ENCODE measurements around the gene TBX6. TPM values are rescaled to one million over a fixed set of nuclear protein-coding genes. Genes with fewer than 3 reads are reported as not detected.
A peak's percentile ranks its signal among the peaks of the same experiment; 100 is the strongest.

The TBX6 gene
- total and polyA plus RNA-seq, 2 of the 4 experiments (the other 2 are of a cell fraction): 0.10 TPM; not detected in 1

GRCh38 chr16:30131869-30132475, 40.2 kb upstream of the TBX6 start:
- H2AK5ac ChIP-seq (ENCODE audit: low read depth, low read length): no peak overlapping the region
- H3K36me3 ChIP-seq (ENCODE audit: control insufficient read depth, insufficient read depth, low read length): no peaks in the 10 kb centered on the region
- H4K20me1 ChIP-seq (ENCODE audit: insufficient read depth, low read length): no peaks in the 10 kb centered on the region; the same call in 1 of the 2 replicates
- no peak overlapping the region for H2BK15ac ChIP-seq (ENCODE audit: low read depth, low read length)
- H3K79me1 ChIP-seq (ENCODE audit: low read depth in 1 of 2, low read length in 2 of 2): no peaks in the 10 kb centered on the region
- WGBS, 2 experiments (ENCODE audit: extremely low coverage in 2 of 2, insufficient read length in 1 of 2): no CpG with 5 or more reads among the region's 4 CpGs
- H3K23ac ChIP-seq (ENCODE audit: low read depth, low read length): no peak overlapping the region
- H2AK9ac ChIP-seq (replicated peaks; ENCODE audit: low read depth, low read length, poor library complexity): peak overlapping the region; percentile 55
- no peak overlapping the region for H3K4me3 ChIP-seq (ENCODE audit: insufficient read depth, low read depth, low read length)
- H3K9me1 ChIP-seq (ENCODE audit: insufficient read depth, low read length): peaks cover 7% of the 10 kb centered on the region; the same call in 1 of the 2 replicates
- H3K27ac ChIP-seq (ENCODE audit: insufficient read depth, low read length): no peak overlapping the region
- intact Hi-C loops (cut with micrococcal nuclease) (no loop called here), in situ Hi-C loops (cut with MboI; ENCODE audit: low sequenced_read_pairs) (no loop called here), dilution Hi-C loops (cut with HindIII; ENCODE audit: low sequenced_read_pairs, unreplicated experiment) (no loop called here)
- H4K91ac ChIP-seq (ENCODE audit: insufficient read depth, low read depth, low read length): no peak overlapping the region
- peak overlapping the region; percentile 51 for H2AFZ ChIP-seq (replicated peaks; ENCODE audit: low read length, poor library complexity)
- no peak overlapping the region for H3K4ac ChIP-seq (ENCODE audit: low read depth, low read length)
- TF ChIP-seq MXI1 (IDR thresholded peaks at IDR 0.05; ENCODE audit: borderline replicate concordance, low read depth, low read length) (no peak), BHLHE40 (IDR thresholded peaks at IDR 0.05; ENCODE audit: low read depth, low read length) (no peak), NFE2L2 (IDR thresholded peaks at IDR 0.05; ENCODE audit: low read depth, low read length) (no peak), CTCF (conservative IDR thresholded peaks at IDR 0.05; ENCODE audit: low read depth, low read length) (no peak), SMC3 (IDR thresholded peaks at IDR 0.05; ENCODE audit: low read depth, low read length) (no peak), RAD21 (IDR thresholded peaks at IDR 0.05; ENCODE audit: low read length) (no peak), RFX5 (IDR thresholded peaks at IDR 0.05; ENCODE audit: low read depth, low read length) (no peak), RCOR1 (IDR thresholded peaks at IDR 0.05; ENCODE audit: insufficient replicate concordance, low read length) (no peak), MAFK (IDR thresholded peaks at IDR 0.05; ENCODE audit: low read depth, low read length) (no peak), FOS (IDR thresholded peaks at IDR 0.05; ENCODE audit: low read depth, low read length) (no peak), CHD1 (IDR thresholded peaks at IDR 0.05; ENCODE audit: low read depth, low read length) (no peak), MAZ (IDR thresholded peaks at IDR 0.05; ENCODE audit: borderline replicate concordance, low read depth, low read length) (no peak), POLR2A (IDR thresholded peaks at IDR 0.05; ENCODE audit: low read depth, low read length) (no peak), CEBPB (IDR thresholded peaks at IDR 0.05; ENCODE audit: low read depth, low read length) (no peak)
- TF ChIP-seq, protein P1, sequence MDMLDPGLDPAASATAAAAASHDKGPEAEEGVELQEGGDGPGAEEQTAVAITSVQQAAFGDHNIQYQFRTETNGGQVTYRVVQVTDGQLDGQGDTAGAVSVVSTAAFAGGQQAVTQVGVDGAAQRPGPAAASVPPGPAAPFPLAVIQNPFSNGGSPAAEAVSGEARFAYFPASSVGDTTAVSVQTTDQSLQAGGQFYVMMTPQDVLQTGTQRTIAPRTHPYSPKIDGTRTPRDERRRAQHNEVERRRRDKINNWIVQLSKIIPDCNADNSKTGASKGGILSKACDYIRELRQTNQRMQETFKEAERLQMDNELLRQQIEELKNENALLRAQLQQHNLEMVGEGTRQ (IDR thresholded peaks at IDR 0.05; ENCODE audit: low read depth, low read length): no peak
- TF ChIP-seq, protein P2, sequence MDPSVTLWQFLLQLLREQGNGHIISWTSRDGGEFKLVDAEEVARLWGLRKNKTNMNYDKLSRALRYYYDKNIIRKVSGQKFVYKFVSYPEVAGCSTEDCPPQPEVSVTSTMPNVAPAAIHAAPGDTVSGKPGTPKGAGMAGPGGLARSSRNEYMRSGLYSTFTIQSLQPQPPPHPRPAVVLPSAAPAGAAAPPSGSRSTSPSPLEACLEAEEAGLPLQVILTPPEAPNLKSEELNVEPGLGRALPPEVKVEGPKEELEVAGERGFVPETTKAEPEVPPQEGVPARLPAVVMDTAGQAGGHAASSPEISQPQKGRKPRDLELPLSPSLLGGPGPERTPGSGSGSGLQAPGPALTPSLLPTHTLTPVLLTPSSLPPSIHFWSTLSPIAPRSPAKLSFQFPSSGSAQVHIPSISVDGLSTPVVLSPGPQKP (IDR thresholded peaks at IDR 0.05; ENCODE audit: borderline replicate concordance, low read depth, low read length): no peak
- DNase-seq (no peak), ATAC-seq (ENCODE audit: low read depth) (peak; percentile 35; the same call in 1 of the 2 replicates)
- no peak overlapping the region for H3K18ac ChIP-seq (ENCODE audit: low read depth, low read length)
- no peak overlapping the region for H2BK20ac ChIP-seq (ENCODE audit: low read depth, low read length)
- no peak overlapping the region for H3K14ac ChIP-seq (replicated peaks; ENCODE audit: low read depth, low read length)
- peaks cover 4% of the 10 kb centered on the region; the same call in 1 of the 2 replicates for H3K4me1 ChIP-seq (ENCODE audit: control insufficient read depth, insufficient read depth, low read length)
- H3K56ac ChIP-seq (ENCODE audit: extremely low read depth, insufficient read depth, low read length): no peak overlapping the region
- H3K9me3 ChIP-seq (ENCODE audit: control insufficient read depth, insufficient read depth, low read length): no peaks in the 10 kb centered on the region
- H2BK120ac ChIP-seq (ENCODE audit: low read depth, low read length): no peak overlapping the region
- H3K4me2 ChIP-seq (ENCODE audit: low read depth, low read length): no peak overlapping the region; the same call in 1 of the 2 replicates
- ChIA-PET CTCF (no interaction called here), POLR2A (ENCODE audit: unreplicated experiment) (no interaction called here)
- H3K27me3 ChIP-seq (ENCODE audit: control insufficient read depth, insufficient read depth, low read length): peaks cover 7% of the 10 kb centered on the region
- no TSS peak for BruUV-seq (replicated peaks)
- no peak overlapping the region for H4K8ac ChIP-seq (ENCODE audit: low read depth in 2 of 2, low read length in 2 of 2)
- no peak overlapping the region for H2BK5ac ChIP-seq (ENCODE audit: low read depth, low read length, poor library complexity, severe bottlenecking)
- no peak overlapping the region for H4K5ac ChIP-seq (ENCODE audit: low read depth, low read length)
- no peak overlapping the region for H3K9ac ChIP-seq (ENCODE audit: low read depth, low read length)
